ENCODE results near the gene RUNX2.

GRCh38 chr6:45483021-45483420, 154.9 kb downstream of the RUNX2 start:
- no peak for TF ChIP-seq BACH2 (CRISPR knock-in tag; IDR thresholded peaks at IDR 0.05; ENCODE audit: borderline replicate concordance)
- no peak for TF ChIP-seq CREB5 (CRISPR knock-in tag; IDR thresholded peaks at IDR 0.05; ENCODE audit: low read depth)
- no peak for TF ChIP-seq CSRNP3 (CRISPR knock-in tag; IDR thresholded peaks at IDR 0.05)
- TF ChIP-seq ZNF8 (CRISPR knock-in tag; IDR thresholded peaks at IDR 0.05), result no peak
- no peak for TF ChIP-seq OSR1 (CRISPR knock-in tag; IDR thresholded peaks at IDR 0.05)
